Fibroblast of skin of abdomen (primary cell): ENCODE measurements around the gene TMEM223. TPM values are rescaled to one million over a fixed set of nuclear protein-coding genes. Genes with fewer than 3 reads are reported as not detected.
"Not testable (repeated sequence)": the region's sequence is repeated elsewhere in the genome, so short reads cannot be mapped to it uniquely, and the experiment has no call there.

Experiments used
- DNase-seq: peaks from one replicate; pipeline ENCODE4 v3.0.0-alpha.2; 2013
- polyA plus RNA-seq, 2 experiments: library from polyadenylated mRNA; unstranded; fragments of 120-200 nt; gene quantifications; one replicate each; pipeline ENCODE4 v1.2.1, GENCODE V29; 2013; ENCODE audit not compliant: insufficient read length in 2 of 2

TMEM223 gene, protein sequence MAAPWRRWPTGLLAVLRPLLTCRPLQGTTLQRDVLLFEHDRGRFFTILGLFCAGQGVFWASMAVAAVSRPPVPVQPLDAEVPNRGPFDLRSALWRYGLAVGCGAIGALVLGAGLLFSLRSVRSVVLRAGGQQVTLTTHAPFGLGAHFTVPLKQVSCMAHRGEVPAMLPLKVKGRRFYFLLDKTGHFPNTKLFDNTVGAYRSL
- 16.4 TPM for polyA plus RNA-seq (2013, experiment 1 of 2; ENCODE audit: insufficient read length)
- 17.7 TPM for polyA plus RNA-seq (2013, experiment 2 of 2; ENCODE audit: insufficient read length)

DNA sequence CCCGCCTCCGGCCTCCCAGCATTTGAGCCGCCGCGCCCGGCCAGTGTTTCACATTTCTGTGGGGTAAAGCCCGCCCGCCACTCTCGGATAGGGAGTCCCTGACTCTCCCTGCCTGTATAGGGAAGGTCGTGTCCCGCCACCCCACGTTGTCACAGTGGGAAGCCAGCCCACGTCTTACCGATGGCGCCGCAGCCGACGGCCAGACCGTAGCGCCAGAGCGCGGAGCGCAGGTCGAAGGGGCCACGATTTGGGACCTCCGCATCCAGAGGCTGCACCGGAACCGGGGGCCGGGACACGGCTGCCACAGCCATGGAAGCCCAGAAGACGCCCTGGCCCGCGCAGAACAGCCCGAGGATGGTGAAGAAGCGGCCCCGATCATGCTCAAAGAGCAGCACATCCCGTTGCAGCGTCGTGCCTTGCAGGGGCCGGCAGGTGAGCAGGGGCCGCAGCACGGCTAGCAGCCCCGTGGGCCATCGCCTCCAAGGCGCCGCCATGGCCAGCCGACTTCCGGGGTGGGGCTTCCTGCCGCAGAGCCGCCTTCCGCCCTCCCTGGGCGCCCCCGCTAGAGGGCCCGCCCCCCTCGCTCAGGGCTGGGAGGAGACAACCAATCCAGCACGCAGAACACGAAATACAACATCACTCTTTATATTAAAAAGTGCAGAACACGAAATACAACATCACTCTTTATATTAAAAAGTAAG lies at the start of gene TMEM223:
TMEM223 (minus strand) TSS at position 506 of the 701 bp plus-strand sequence; CDS start at position 494, 12 bp downstream.
- DNase-seq, result peak; percentile 80

GRCh38 chr11:62840721-62841360 lies 49.0 kb upstream of the TMEM223 start:
- DNase-seq, result peak; percentile 85

DNA sequence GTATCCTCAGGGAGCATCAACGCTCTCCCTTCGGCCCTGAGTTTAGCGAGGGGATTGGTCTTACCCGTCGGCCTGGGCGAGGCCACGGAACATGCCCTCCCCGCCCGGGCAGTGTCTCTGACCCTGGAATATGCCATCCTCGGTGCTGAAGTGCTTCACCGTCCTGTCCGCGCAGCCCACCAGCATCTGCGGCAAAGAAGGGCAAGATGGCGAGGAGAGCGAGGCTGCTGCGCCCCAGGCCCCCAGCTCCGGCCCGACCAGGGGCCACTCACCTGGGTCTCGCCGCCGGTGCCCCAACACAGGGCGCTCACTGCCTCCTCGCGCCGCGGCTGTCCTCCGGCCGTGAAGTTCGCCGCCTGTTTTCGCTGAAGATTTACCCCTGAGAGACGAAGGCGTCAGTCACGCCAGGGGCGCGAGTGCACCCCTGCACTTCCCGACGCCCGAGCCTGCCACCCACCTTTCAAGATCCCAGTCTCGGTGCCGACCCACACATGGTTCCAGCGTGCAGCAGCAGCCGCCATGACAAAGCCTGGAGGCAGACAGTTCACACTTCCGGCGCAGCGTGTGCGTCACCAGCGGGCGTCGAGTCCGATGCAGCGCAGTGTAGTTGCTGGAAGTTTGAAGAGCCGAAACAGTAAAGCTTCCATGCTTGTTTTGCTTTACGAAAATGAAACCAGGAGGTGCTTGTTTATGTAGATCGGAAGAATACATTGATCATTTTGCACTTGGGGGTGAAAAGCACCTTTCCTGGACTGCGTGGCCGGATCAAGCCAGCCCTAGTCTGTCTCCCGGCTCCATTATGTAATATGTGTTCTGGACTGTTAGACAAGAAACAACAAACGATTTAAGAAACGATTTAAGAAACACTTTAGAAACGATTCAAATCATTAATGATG lies 47.5 kb upstream of the TMEM223 start, which contains the start of gene WDR74:
WDR74 (minus strand) TSS at position 541 of the 896 bp plus-strand sequence; CDS start at position 521, 20 bp downstream.
- DNase-seq, result peak; percentile 93

DNA sequence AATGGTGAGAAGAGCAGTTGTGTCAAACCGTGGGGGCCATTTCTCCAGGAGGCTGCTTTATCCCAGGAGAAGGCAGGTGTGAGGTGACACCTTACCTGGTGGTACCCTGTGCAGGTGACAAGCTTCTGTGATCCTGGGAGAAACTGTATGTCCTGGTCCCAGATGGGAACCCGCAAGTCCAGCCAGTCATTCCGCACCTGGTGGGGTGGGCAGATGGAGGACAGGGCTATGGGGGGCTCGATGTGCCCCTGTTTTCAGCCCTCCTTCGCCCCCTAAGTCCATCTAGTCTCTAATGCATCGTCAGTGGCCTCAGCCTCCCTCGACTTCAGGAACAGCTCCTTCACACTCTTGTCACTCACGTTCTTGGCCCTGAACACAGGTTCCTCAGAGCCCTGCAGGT lies 43.5 kb upstream of the TMEM223 start:
- DNase-seq, result no peak

DNA sequence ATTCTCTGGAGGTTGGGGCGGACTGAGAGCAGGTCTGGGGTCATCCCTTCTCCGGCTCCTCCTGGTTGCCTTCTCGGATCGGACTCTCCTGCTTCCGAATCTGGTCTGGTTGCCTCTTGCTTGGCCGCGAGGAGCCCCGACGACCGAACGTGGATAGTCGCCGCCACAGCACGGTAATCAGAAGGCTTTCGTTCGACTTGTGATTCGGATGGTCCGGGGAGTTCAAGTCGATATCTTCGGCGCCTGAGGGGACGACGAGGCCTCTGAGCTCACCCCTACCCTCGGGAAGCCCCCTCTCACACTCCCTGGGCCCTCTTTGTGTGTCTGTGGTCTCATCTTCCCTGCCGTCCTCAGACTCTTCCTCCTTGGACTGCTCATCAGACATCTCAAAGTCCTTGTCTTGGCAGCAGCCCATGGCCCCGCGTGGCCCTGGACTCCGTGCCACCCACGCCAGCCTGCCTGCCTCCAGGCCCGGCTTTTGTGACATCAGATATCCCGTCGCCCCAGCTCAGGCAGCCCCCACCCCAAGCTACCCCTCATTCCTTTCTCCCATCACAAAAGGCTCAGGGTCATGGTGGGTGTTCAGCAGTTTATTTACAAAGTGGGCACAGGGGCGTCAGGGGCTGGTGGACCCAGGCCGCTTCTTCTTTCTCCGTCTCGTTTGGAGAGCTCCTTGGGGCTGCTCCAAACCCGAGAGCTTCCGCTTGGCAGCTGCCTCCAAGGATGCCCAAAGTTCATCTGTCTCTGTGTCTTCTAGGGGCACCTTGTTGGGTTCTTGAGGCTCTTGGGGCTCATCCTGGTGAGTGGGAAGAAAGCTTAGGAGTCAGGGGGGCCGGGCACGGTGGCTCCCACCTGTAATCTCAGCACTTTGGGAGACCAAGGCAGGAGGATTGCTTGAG lies 40.8 kb upstream of the TMEM223 start, which contains the start of gene TEX54:
TEX54 (minus strand) TSS at position 506 of the 899 bp plus-strand sequence.
- DNase-seq, result no peak

- DNase-seq, result peak; percentile 98
These were observed 39.9 kb upstream of the TMEM223 start, which contains the start of gene STX5 for GRCh38 chr11:62831520-62832335. Gene STX5 (minus strand): TSS chr11:62832051. CDS start chr11:62831243, 808 bp downstream.

DNA sequence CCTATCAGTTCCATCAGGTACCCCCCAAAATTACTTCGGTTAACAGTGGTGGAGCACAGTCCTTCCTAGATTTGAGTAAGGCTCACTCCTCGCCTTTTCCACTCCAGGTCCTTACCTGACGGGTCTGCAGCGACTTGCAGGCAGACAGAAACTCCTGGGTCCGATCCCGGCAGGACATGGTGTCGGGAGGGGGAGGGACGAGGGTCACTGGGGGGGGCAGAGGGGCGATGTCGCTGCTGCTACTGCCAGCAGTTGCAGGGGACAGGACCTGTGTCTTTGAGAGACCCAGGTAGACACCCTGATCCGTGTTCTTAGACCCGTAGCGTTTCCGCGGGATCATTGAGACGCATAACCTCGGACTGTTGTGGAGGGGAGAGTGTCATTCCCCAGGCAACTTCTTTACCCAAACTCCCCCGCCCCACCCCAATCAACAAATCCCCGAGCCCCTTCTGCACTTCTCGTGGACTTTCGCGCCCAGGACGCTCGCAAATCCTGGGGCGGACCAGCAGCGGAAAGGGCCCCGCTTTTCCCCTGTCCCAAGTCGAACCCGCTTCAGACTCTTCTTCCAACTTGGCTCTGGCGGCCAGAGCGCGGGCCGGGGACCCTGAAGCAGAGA lies 39.2 kb upstream of the TMEM223 start:
- DNase-seq, result peak; percentile 37

DNA sequence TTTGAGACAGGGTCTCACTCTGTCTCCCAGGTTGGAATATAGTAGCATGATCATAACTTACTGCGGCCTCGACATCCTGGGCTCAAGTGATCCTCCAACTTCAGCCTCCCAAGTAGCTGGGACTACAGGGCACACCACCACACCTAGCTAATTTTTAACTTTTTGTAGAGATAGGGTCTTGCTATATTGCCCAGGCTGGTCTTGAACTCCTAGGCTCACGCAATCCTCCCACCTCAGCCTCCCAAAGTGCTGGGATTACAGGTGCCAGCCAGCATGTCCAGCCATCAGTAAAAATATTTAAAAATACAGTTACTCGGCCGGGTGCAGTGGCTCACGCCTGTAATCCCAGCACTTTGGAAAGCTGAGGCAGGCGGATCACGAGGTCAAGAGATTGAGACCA lies 36.3 kb upstream of the TMEM223 start:
- DNase-seq, result not testable (repeated sequence)

GRCh38 chr11:62823677-62824076 lies 31.9 kb upstream of the TMEM223 start:
- DNase-seq, result no peak

DNA sequence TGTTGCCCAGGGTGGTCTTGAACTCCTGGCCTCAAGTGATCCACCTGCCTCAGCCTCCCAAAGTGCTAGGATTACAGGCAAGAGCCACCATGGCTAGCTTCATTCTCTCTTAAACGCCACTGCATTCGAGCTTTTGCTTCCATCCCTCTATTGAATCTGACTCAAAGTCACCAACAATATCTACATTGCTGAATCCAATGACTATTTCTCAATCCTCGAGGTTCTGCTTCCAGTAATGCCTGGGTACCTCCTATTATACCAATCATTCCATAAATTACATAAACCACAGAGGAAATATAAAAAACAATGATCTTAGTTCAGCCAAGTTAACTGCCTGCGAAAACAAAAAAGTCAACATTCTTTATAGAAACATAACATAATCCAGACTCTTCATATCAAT lies 25.3 kb upstream of the TMEM223 start:
- DNase-seq, result no peak

GRCh38 chr11:62816557-62816956 lies 24.8 kb upstream of the TMEM223 start:
- DNase-seq, result no peak

GRCh38 chr11:62811659-62812058 lies 19.9 kb upstream of the TMEM223 start:
- no peak for DNase-seq

DNA sequence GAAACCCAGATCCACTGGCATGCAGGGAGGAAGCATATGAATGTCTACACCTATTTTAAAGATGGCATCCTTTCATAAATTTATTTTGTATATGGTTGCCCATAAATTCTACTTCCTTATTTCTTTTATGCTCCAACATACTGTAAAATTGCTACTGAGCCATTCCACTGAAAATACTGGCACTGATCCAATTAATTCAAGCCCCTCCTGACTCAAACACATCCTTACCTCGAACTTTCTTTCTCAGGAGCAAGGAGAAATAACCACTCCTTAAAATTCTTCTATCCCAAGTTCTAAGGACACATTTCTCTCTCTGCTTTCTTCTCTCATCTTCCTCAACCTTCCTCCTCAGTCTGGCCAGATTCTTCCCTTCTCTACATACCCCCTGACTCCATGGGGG lies 18.9 kb upstream of the TMEM223 start:
- DNase-seq, result no peak

DNA sequence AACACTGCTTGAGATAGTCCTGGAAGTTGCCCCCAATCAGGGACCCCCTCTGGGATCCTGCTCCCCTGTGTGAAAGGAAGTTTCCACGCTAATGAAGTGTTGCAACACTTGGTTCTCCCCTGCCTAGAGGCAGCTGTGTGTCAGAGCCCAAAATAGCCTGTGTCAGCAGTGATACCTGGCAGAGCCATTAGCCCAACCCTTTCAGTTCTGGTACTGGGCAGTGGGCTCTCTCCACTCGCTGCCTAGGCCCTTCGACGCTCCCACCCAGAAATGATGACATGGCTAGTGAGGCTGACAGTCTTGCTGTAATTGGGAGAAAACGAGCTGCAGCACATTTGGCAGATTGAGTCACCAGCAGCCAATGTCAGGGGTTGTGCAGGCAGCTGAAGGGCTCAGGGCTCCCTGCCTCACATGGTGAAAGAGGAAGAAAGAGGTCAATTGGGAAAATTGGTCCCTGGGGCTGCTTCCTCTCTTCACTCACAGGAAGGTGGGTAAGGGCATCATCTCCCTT lies 14.9 kb upstream of the TMEM223 start:
- peak; percentile 6 for DNase-seq

- DNase-seq, result no peak
These were observed 14.2 kb upstream of the TMEM223 start for GRCh38 chr11:62805961-62806441.

GRCh38 chr11:62805076-62805892 lies 13.5 kb upstream of the TMEM223 start, which contains the start of gene NXF1:
Gene NXF1 (minus strand): TSS chr11:62805440. CDS start chr11:62805356, 84 bp downstream.
- DNase-seq, result peak; percentile 92

- peak; percentile 27 for DNase-seq
These were observed 12.7 kb upstream of the TMEM223 start for GRCh38 chr11:62804310-62805075.
